ENCODE data around the gene TIMM13. TPM values are rescaled to one million over a fixed set of nuclear protein-coding genes. Genes with fewer than 3 reads are reported as not detected.

Gene TIMM13
- polyA plus RNA-seq, 1 of the 3 experiments (the other 2 are of a cell fraction) = 76.9 TPM

GRCh38 chr19:2468596-2468995 lies 41.2 kb upstream of the TIMM13 start:
- Histone ChIP-seq H3F3A (replicated peaks; ENCODE audit: insufficient read depth) (peaks cover 18% of the 10 kb centered on the region), H4K20me1 (ENCODE audit: insufficient read depth) (no peaks in the 10 kb centered on the region), H3K27ac (ENCODE audit: low read depth in 2 of 2, low read length in 1 of 2) (peak overlapping the region in 1 of 2 experiments; percentile 20; a peak in 1 of 4 replicates), H3K9me2 (no peaks in the 10 kb centered on the region), H3K4me1 (ENCODE audit: control insufficient read depth in 1 of 2, insufficient read depth in 2 of 2, low read depth in 1 of 2, low read length in 1 of 2) (peaks cover 0 to 9% of the 10 kb centered on the region in 2 experiments; a peak in 1 of 4 replicates), H3K9me3 (no peaks in the 10 kb centered on the region), H3K79me2 (ENCODE audit: insufficient read depth) (no peaks in the 10 kb centered on the region), H3K27me3 (ENCODE audit: insufficient read depth) (no peaks in the 10 kb centered on the region), H2AFZ (ENCODE audit: low read depth) (no peak overlapping the region), H3K36me3 (replicated peaks in 1 of 2; ENCODE audit: control insufficient read depth in 1 of 2, insufficient read depth in 2 of 2, low read length in 1 of 2) (no peaks in the 10 kb centered on the region), H3K4me3 (ENCODE audit: low read depth in 2 of 2, low read length in 1 of 2) (no peak overlapping the region), H3K4me2 (no peak overlapping the region), H3K9ac (no peak overlapping the region)
- no peak for DNase-seq
- ChIA-PET POLR2A (no interaction called here), CTCF (interaction anchor here (21.1 kb wide), 1 partner anchor 144 kb away, joined by 309 read pairs; no protein-coding TSS in a partner anchor)
- no peak for TF ChIP-seq SIN3A (IDR thresholded peaks at IDR 0.05; ENCODE audit: borderline replicate concordance, low read depth, low read length)
- no peak for TF ChIP-seq NRF1 (IDR thresholded peaks at IDR 0.05; ENCODE audit: low read depth, low read length)
- TF ChIP-seq EP300 (IDR thresholded peaks at IDR 0.05; ENCODE audit: borderline replicate concordance in 1 of 2, low read depth in 1 of 2, low read length in 1 of 2) = no peak
- no peak for TF ChIP-seq MAX (IDR thresholded peaks at IDR 0.05; ENCODE audit: low read depth)
- no peak for TF ChIP-seq CHD2 (IDR thresholded peaks at IDR 0.05; ENCODE audit: low read length, partially characterized antibody)
- TF ChIP-seq ZBTB33 (IDR thresholded peaks at IDR 0.05; ENCODE audit: borderline replicate concordance, low read depth) = no peak
- TF ChIP-seq USF1 (IDR thresholded peaks at IDR 0.05; ENCODE audit: borderline replicate concordance, low read depth) = no peak
- 71% methylated on average over 12 of the region's 12 CpGs for WGBS (ENCODE audit: low lambda C conversion rate)

- H2AFZ ChIP-seq (ENCODE audit: low read depth) = no peak overlapping the region
- CTCF ChIA-PET = interaction anchor here (0.9 to 21.1 kb wide), 6 partner anchors 10 to 173 kb away, joined by 3 to 309 read pairs (median 4); no protein-coding TSS in a partner anchor
Observed at GRCh38 chr19:2464389-2464788, 37.0 kb upstream of the TIMM13 start.

More at GRCh38 chr19:2464389-2464788, 37.0 kb upstream of the TIMM13 start:
- POLR2A ChIA-PET = no interaction called here
- TF ChIP-seq ZBTB33 (IDR thresholded peaks at IDR 0.05; ENCODE audit: borderline replicate concordance, low read depth) (no peak), GABPA (IDR thresholded peaks at IDR 0.05; ENCODE audit: low read depth) (no peak), MAX (IDR thresholded peaks at IDR 0.05; ENCODE audit: low read depth) (no peak), MXI1 (IDR thresholded peaks at IDR 0.05; ENCODE audit: low read depth, low read length) (no peak), CHD2 (IDR thresholded peaks at IDR 0.05; ENCODE audit: low read length, partially characterized antibody) (no peak), USF1 (IDR thresholded peaks at IDR 0.05; ENCODE audit: borderline replicate concordance, low read depth) (no peak), RFX5 (IDR thresholded peaks at IDR 0.05; ENCODE audit: low read length) (no peak), YY1 (IDR thresholded peaks at IDR 0.05; ENCODE audit: low read depth) (no peak), PBX3 (IDR thresholded peaks at IDR 0.05) (no peak), TAF1 (IDR thresholded peaks at IDR 0.05; ENCODE audit: borderline replicate concordance, low read depth, low read length) (no peak)
- 79% methylated on average over 5 of the region's 5 CpGs for WGBS (ENCODE audit: low lambda C conversion rate)
- Histone ChIP-seq H3K9ac (no peak overlapping the region), H3K27ac (ENCODE audit: low read depth in 2 of 2, low read length in 1 of 2) (no peak overlapping the region), H3K4me2 (no peak overlapping the region), H3K4me1 (ENCODE audit: control insufficient read depth in 1 of 2, insufficient read depth in 2 of 2, low read depth in 1 of 2, low read length in 1 of 2) (peaks cover 0 to 4% of the 10 kb centered on the region in 2 experiments; a peak in 2 of 4 replicates), H3K36me3 (replicated peaks in 1 of 2; ENCODE audit: control insufficient read depth in 1 of 2, insufficient read depth in 2 of 2, low read length in 1 of 2) (no peaks in the 10 kb centered on the region), H3K9me2 (no peaks in the 10 kb centered on the region), H3F3A (replicated peaks; ENCODE audit: insufficient read depth) (peaks cover 26% of the 10 kb centered on the region), H3K79me2 (ENCODE audit: insufficient read depth) (no peaks in the 10 kb centered on the region), H3K27me3 (ENCODE audit: insufficient read depth) (no peaks in the 10 kb centered on the region), H3K9me3 (no peaks in the 10 kb centered on the region), H3K4me3 (ENCODE audit: low read depth in 2 of 2, low read length in 1 of 2) (no peak overlapping the region), H4K20me1 (ENCODE audit: insufficient read depth) (no peaks in the 10 kb centered on the region)
- no peak for DNase-seq

Measured in SK-N-SH (cell line).